ENCODE results near the gene SDHB.

SDHB gene

DNA sequence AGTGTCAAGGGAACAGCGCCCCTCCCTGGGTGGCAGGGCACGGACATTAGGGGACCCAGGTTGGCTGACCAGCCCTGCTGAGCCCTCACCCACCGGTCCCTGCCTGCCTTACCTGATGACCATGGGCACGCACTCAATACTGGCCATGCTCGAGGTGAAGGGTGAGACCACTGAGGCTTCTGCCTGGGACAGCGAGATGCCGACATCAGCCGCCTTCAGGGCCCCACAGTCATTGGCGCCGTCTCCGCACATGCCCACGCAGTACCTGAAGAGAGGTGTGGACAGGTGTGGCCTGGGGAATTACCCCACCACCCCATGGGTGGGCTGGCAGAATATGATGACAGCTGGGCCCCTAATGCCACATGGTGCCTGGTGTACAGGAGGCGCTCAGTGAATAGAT is 65.6 kb downstream of the SDHB start:
- no peaks in the 10 kb centered on the region for H3K27me3 ChIP-seq (replicated peaks; ENCODE audit: control insufficient read depth, insufficient read depth, low read length)
- no peak for DNase-seq (ENCODE audit: extremely low read depth, insufficient read length)
- no peak for TF ChIP-seq CTCF (IDR thresholded peaks at IDR 0.05; ENCODE audit: insufficient read depth, low read length, poor library complexity, severe bottlenecking)
- peaks cover 5% of the 10 kb centered on the region for H3K36me3 ChIP-seq (ENCODE audit: control insufficient read depth, insufficient read depth, low read length)
- H3K4me3 ChIP-seq (replicated peaks; ENCODE audit: low read depth, low read length): no peak overlapping the region

DNA sequence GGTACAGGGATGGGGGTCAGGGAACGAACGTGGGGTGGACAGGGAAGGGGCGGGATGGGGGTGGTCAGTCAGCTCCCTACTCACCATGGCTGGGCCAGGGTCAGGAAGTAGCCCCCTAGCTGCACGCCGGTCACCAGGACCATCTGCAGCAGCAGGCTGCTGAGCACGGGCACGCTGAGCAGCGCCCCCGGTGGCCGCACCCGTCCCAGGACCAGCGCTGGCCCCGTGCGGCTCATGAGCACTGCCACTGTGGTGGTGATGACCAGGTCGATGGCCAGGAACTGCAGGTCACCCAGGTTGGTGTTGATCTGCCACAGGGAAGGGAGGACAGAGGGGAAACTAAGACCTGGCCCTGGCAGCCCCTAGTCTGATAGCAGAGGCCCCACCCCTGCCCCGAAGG is 66.9 kb downstream of the SDHB start:
- peaks cover 5% of the 10 kb centered on the region for H3K36me3 ChIP-seq (ENCODE audit: control insufficient read depth, insufficient read depth, low read length)
- TF ChIP-seq CTCF (IDR thresholded peaks at IDR 0.05; ENCODE audit: insufficient read depth, low read length, poor library complexity, severe bottlenecking): peak; percentile 45
- no peak overlapping the region for H3K4me3 ChIP-seq (replicated peaks; ENCODE audit: low read depth, low read length)
- no peaks in the 10 kb centered on the region for H3K27me3 ChIP-seq (replicated peaks; ENCODE audit: control insufficient read depth, insufficient read depth, low read length)
- DNase-seq (ENCODE audit: extremely low read depth, insufficient read length): no peak

DNA sequence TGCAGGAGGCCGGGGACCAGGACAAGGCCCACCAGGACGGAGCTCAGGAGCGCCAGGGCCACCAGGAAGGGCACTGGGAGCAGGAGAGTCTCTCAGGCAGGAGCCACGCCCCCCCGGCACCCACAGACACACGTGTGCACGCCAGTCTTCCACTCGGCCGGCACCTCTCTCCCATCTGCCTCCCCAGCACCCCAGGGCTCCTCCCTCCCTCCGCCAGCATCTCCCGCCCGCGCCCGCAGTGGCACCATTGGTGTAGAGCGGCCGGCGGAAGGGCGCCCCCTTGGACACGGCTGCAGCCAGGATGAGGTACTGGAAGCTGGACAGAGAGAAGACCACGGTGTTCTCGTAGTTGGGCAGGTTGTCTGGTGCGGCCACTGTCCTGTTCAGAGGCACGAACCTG is 67.3 kb downstream of the SDHB start:
- TF ChIP-seq CTCF (IDR thresholded peaks at IDR 0.05; ENCODE audit: insufficient read depth, low read length, poor library complexity, severe bottlenecking): no peak
- Histone ChIP-seq H3K4me3 (replicated peaks; ENCODE audit: low read depth, low read length) (no peak overlapping the region), H3K36me3 (ENCODE audit: control insufficient read depth, insufficient read depth, low read length) (peaks cover 5% of the 10 kb centered on the region), H3K27me3 (replicated peaks; ENCODE audit: control insufficient read depth, insufficient read depth, low read length) (no peaks in the 10 kb centered on the region)
- DNase-seq (ENCODE audit: extremely low read depth, insufficient read length): no peak

GRCh38 chr1:16986113-16986512 is 67.7 kb downstream of the SDHB start:
- Histone ChIP-seq H3K4me3 (replicated peaks; ENCODE audit: low read depth, low read length) (no peak overlapping the region), H3K36me3 (ENCODE audit: control insufficient read depth, insufficient read depth, low read length) (peaks cover 5% of the 10 kb centered on the region), H3K27me3 (replicated peaks; ENCODE audit: control insufficient read depth, insufficient read depth, low read length) (no peaks in the 10 kb centered on the region; the same call in 1 of the 2 replicates)
- no peak for TF ChIP-seq CTCF (IDR thresholded peaks at IDR 0.05; ENCODE audit: insufficient read depth, low read length, poor library complexity, severe bottlenecking)
- no peak for DNase-seq (ENCODE audit: extremely low read depth, insufficient read length)

DNA sequence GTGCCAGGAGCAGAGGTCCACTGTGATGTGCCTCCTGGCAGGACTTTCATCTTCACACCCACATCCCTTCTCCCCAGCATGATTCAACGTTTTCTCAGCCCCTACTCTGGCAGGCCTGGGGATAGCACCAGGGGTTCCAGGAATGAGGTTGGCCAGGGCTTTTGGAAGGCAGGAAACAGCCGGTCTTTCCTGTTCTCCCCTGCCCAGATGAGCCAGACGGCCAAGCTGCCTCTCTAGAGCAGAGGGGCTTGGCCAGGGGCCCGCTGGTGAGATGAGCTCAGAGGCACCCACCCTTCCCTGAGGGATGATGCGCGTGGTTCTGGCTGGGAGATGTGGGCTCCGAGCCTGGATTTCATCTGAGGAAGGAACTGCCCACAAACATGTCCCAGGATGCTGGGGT is 69.1 kb downstream of the SDHB start:
- no peak for DNase-seq (ENCODE audit: extremely low read depth, insufficient read length)
- Histone ChIP-seq H3K27me3 (replicated peaks; ENCODE audit: control insufficient read depth, insufficient read depth, low read length) (no peaks in the 10 kb centered on the region; the same call in 1 of the 2 replicates), H3K4me3 (replicated peaks; ENCODE audit: low read depth, low read length) (no peak overlapping the region), H3K36me3 (ENCODE audit: control insufficient read depth, insufficient read depth, low read length) (peaks cover 5% of the 10 kb centered on the region)
- no peak for TF ChIP-seq CTCF (IDR thresholded peaks at IDR 0.05; ENCODE audit: insufficient read depth, low read length, poor library complexity, severe bottlenecking)

GRCh38 chr1:16983649-16984048 is 70.2 kb downstream of the SDHB start:
- Histone ChIP-seq H3K27me3 (replicated peaks; ENCODE audit: control insufficient read depth, insufficient read depth, low read length) (no peaks in the 10 kb centered on the region; the same call in 1 of the 2 replicates), H3K4me3 (replicated peaks; ENCODE audit: low read depth, low read length) (no peak overlapping the region), H3K36me3 (ENCODE audit: control insufficient read depth, insufficient read depth, low read length) (peaks cover 5% of the 10 kb centered on the region)
- TF ChIP-seq CTCF (IDR thresholded peaks at IDR 0.05; ENCODE audit: insufficient read depth, low read length, poor library complexity, severe bottlenecking): no peak
- no peak for DNase-seq (ENCODE audit: extremely low read depth, insufficient read length)

Data from GM06990 (cell line).